ENCODE data around the gene RBMS2. TPM values are rescaled to one million over a fixed set of nuclear protein-coding genes. Genes with fewer than 3 reads are reported as not detected.

RBMS2 gene
- total RNA-seq, 6 donors from 2014 or later, result 43.0 to 113 (median 78.4) TPM

- 0 to 1% methylated on average over 15 to 18 of the region's 18 CpGs for WGBS, 2 donors
- H3K27ac ChIP-seq, result peak overlapping the region; percentile 95 to 99 (median 97)
- H3K4me3 ChIP-seq, result peak overlapping the region; percentile 92 to 100 (median 96)
- TF ChIP-seq CTCF (IDR thresholded peaks at IDR 0.05) (no peak), POLR2A (IDR thresholded peaks at IDR 0.05) (peak in 3 of 4 donors; percentile 6 to 42 (median 23)), POLR2AphosphoS5 (IDR thresholded peaks at IDR 0.05) (peak; percentile 37 to 66)
- DNase-seq, result peak in 1 of 2 donors; percentile 79
- H3K9me3 ChIP-seq, result no peaks in the 10 kb centered on the region
- peaks cover 53 to 67% (median 60%) of the 10 kb centered on the region in 4 donors for H3K4me1 ChIP-seq
- H3K36me3 ChIP-seq, result peaks cover 0 to 20% (median 0%) of the 10 kb centered on the region in 4 donors
- no peaks in the 10 kb centered on the region for H3K27me3 ChIP-seq
- peak; percentile 15 to 67 for ATAC-seq (ENCODE audit: low FRiP score in 2 of 2)
Measured at GRCh38 chr12:56628671-56629458, 107.2 kb downstream of the RBMS2 start.

- WGBS, 2 donors, result 1 to 7% methylated on average over 3 to 36 of the region's 46 CpGs
- peaks cover 0 to 15% (median 0%) of the 10 kb centered on the region in 4 donors for H3K36me3 ChIP-seq
- H3K27me3 ChIP-seq, result no peaks in the 10 kb centered on the region
- TF ChIP-seq CTCF (IDR thresholded peaks at IDR 0.05) (no peak), POLR2A (IDR thresholded peaks at IDR 0.05) (no peak), EP300 (IDR thresholded peaks at IDR 0.05) (no peak), POLR2AphosphoS5 (IDR thresholded peaks at IDR 0.05) (no peak)
- H3K4me1 ChIP-seq, result peaks cover 54 to 67% (median 62%) of the 10 kb centered on the region in 4 donors
- H3K27ac ChIP-seq, result peak overlapping the region; percentile 95 to 99 (median 97)
- H3K4me3 ChIP-seq, result peak overlapping the region; percentile 92 to 100 (median 96)
- H3K9me3 ChIP-seq, result no peaks in the 10 kb centered on the region
- DNase-seq, result peak; percentile 28 to 72
- ATAC-seq (ENCODE audit: low FRiP score in 2 of 2), result peak; percentile 59 to 69
Measured at GRCh38 chr12:56629459-56630179, 108.0 kb downstream of the RBMS2 start.

- peak within 1 kb of the TSS; percentile 95 to 99 (median 97) for H3K27ac ChIP-seq
- WGBS, 2 donors, result 0% methylated on average over 5 to 29 of the region's 31 CpGs
- TF ChIP-seq POLR2A (IDR thresholded peaks at IDR 0.05) (peak in 1 of 4 donors; percentile 31), CTCF (IDR thresholded peaks at IDR 0.05) (no peak), EP300 (IDR thresholded peaks at IDR 0.05) (peak in 1 of 4 donors; percentile 48), POLR2AphosphoS5 (IDR thresholded peaks at IDR 0.05) (peak; percentile 44 to 79)
- ATAC-seq (ENCODE audit: low FRiP score in 2 of 2), result peak; percentile 94 to 95
- peaks cover 0 to 15% (median 0%) of the 10 kb centered on the region in 4 donors for H3K36me3 ChIP-seq
- H3K9me3 ChIP-seq, result no peaks in the 10 kb centered on the region
- no peaks in the 10 kb centered on the region for H3K27me3 ChIP-seq
- peaks cover 55 to 67% (median 62%) of the 10 kb centered on the region in 4 donors for H3K4me1 ChIP-seq
- DNase-seq, result peak; percentile 93 to 95
- H3K4me3 ChIP-seq, result peak within 1 kb of the TSS; percentile 92 to 100 (median 96)
Measured at GRCh38 chr12:56630180-56630632, 108.6 kb downstream of the RBMS2 start, which contains the start of gene BAZ2A. Gene BAZ2A, minus strand, starts transcription at chr12:56630326. Its CDS starts 12,796 bp downstream, at chr12:56617530.

- ATAC-seq (ENCODE audit: low FRiP score in 2 of 2), result peak in 1 of 2 donors; percentile 26
- DNase-seq, result peak; percentile 84 to 93
- TF ChIP-seq POLR2A (IDR thresholded peaks at IDR 0.05), result no peak
- TF ChIP-seq CTCF (IDR thresholded peaks at IDR 0.05), result no peak
- no peak for TF ChIP-seq EP300 (IDR thresholded peaks at IDR 0.05)
- TF ChIP-seq POLR2AphosphoS5 (IDR thresholded peaks at IDR 0.05), result no peak
- 5% methylated on average over 12 to 13 of the region's 13 CpGs for WGBS, 2 donors
- Histone ChIP-seq H3K36me3 (peaks cover 0 to 2% (median 0%) of the 10 kb centered on the region in 4 donors), H3K9me3 (no peaks in the 10 kb centered on the region), H3K4me3 (peak overlapping the region in 3 of 4 donors; percentile 4 to 76 (median 28)), H3K27ac (peak overlapping the region; percentile 58 to 99 (median 94)), H3K27me3 (no peaks in the 10 kb centered on the region), H3K4me1 (peaks cover 57 to 71% (median 59%) of the 10 kb centered on the region in 4 donors)
Measured at GRCh38 chr12:56631790-56632700, 110.4 kb downstream of the RBMS2 start.

Data from upper lobe of left lung (tissue), 6 donors.